ENCODE measurements around the gene ADARB2. TPM values are rescaled to one million over a fixed set of nuclear protein-coding genes. Genes with fewer than 3 reads are reported as not detected.

The ADARB2 gene
- total RNA-seq, 4 donors from 2014 or later, result 1.3 to 5.4 (median 1.8) TPM

GRCh38 chr10:1650542-1651269 lies 86.6 kb downstream of the ADARB2 start:
- no peak for ATAC-seq
- 73 to 74% methylated on average over 3 to 19 of the region's 25 CpGs for WGBS, 2 donors (ENCODE audit: low coverage in 1 of 2)
- no peaks in the 10 kb centered on the region for H3K4me1 ChIP-seq
- H3K4me3 ChIP-seq, result no peak overlapping the region
- no peak overlapping the region for H3K27ac ChIP-seq
- no peaks in the 10 kb centered on the region for H3K36me3 ChIP-seq
- no peaks in the 10 kb centered on the region for H3K9me3 ChIP-seq
- no peak for TF ChIP-seq EP300 (IDR thresholded peaks at IDR 0.05)
- no peak for TF ChIP-seq POLR2A (IDR thresholded peaks at IDR 0.05)
- peaks cover 60% of the 10 kb centered on the region for H3K27me3 ChIP-seq

GRCh38 chr10:1648648-1649047 lies 88.7 kb downstream of the ADARB2 start:
- 84 to 85% methylated on average over 10 to 11 of the region's 12 CpGs for WGBS, 2 donors (ENCODE audit: low coverage in 1 of 2)
- no peak for TF ChIP-seq POLR2AphosphoS5 (IDR thresholded peaks at IDR 0.05)
- no peak for TF ChIP-seq EP300 (IDR thresholded peaks at IDR 0.05)
- TF ChIP-seq POLR2A (IDR thresholded peaks at IDR 0.05), result no peak
- no peak for TF ChIP-seq CTCF (IDR thresholded peaks at IDR 0.05)
- no peak for ATAC-seq

GRCh38 chr10:1646332-1646731 lies 91.0 kb downstream of the ADARB2 start:
- TF ChIP-seq POLR2A (IDR thresholded peaks at IDR 0.05), result no peak
- TF ChIP-seq CTCF (IDR thresholded peaks at IDR 0.05), result no peak
- no peak for TF ChIP-seq POLR2AphosphoS5 (IDR thresholded peaks at IDR 0.05)
- TF ChIP-seq EP300 (IDR thresholded peaks at IDR 0.05), result no peak
- Histone ChIP-seq H3K36me3 (no peaks in the 10 kb centered on the region), H3K4me3 (no peak overlapping the region), H3K4me1 (no peaks in the 10 kb centered on the region), H3K27me3 (peaks cover 63% of the 10 kb centered on the region), H3K9me3 (no peaks in the 10 kb centered on the region), H3K27ac (no peak overlapping the region)
- 71 to 73% methylated on average over 4 to 5 of the region's 5 CpGs for WGBS, 2 donors (ENCODE audit: low coverage in 1 of 2)
- no peak for ATAC-seq

More at GRCh38 chr10:1648648-1649047, 88.7 kb downstream of the ADARB2 start:
- Histone ChIP-seq H3K36me3 (no peaks in the 10 kb centered on the region), H3K4me1 (no peaks in the 10 kb centered on the region), H3K27me3 (peaks cover 61% of the 10 kb centered on the region), H3K9me3 (no peaks in the 10 kb centered on the region), H3K27ac (no peak overlapping the region), H3K4me3 (no peak overlapping the region)

GRCh38 chr10:1645896-1646295 lies 91.4 kb downstream of the ADARB2 start:
- no peak for ATAC-seq
- TF ChIP-seq POLR2A (IDR thresholded peaks at IDR 0.05), result no peak
- TF ChIP-seq POLR2AphosphoS5 (IDR thresholded peaks at IDR 0.05), result no peak
- TF ChIP-seq EP300 (IDR thresholded peaks at IDR 0.05), result no peak
- no peak for TF ChIP-seq CTCF (IDR thresholded peaks at IDR 0.05)
- no peaks in the 10 kb centered on the region for H3K36me3 ChIP-seq
- no peaks in the 10 kb centered on the region for H3K4me1 ChIP-seq
- no peak overlapping the region for H3K27ac ChIP-seq
- peaks cover 58% of the 10 kb centered on the region for H3K27me3 ChIP-seq
- WGBS, 2 donors (ENCODE audit: low coverage in 1 of 2), result 45% methylated on average over 2 of the region's 4 CpGs; no CpG with 5 or more reads in 1 of the 2 donors
- H3K9me3 ChIP-seq, result no peaks in the 10 kb centered on the region
- no peak overlapping the region for H3K4me3 ChIP-seq

GRCh38 chr10:1644191-1644711 lies 93.1 kb downstream of the ADARB2 start:
- H3K27me3 ChIP-seq, result peaks cover 45% of the 10 kb centered on the region
- TF ChIP-seq CTCF (IDR thresholded peaks at IDR 0.05) (no peak), POLR2A (IDR thresholded peaks at IDR 0.05) (no peak), POLR2AphosphoS5 (IDR thresholded peaks at IDR 0.05) (no peak), EP300 (IDR thresholded peaks at IDR 0.05) (no peak)
- no peaks in the 10 kb centered on the region for H3K4me1 ChIP-seq
- no peak for ATAC-seq
- no peak overlapping the region for H3K27ac ChIP-seq
- no peak overlapping the region for H3K4me3 ChIP-seq
- H3K9me3 ChIP-seq, result no peaks in the 10 kb centered on the region
- whole genome bisulfite sequencing, 2 donors (ENCODE audit: low coverage in 1 of 2), result 48 to 56% methylated on average over 13 to 15 of the region's 15 CpGs
- no peaks in the 10 kb centered on the region for H3K36me3 ChIP-seq
